HG03378 (cell line): ENCODE measurements around the gene WNT4.
"Not testable (repeated sequence)": the region's sequence is repeated elsewhere in the genome, so short reads cannot be mapped to it uniquely, and the experiment has no call there.

Source experiments
- ATAC-seq: cut with Tn5 transposase; IDR thresholded peaks from one replicate; pipeline ENCODE4 v1.9.1; 2021; ENCODE audit warnings: mild to moderate bottlenecking, moderate library complexity; ENCODE audit not compliant: unreplicated experiment

Gene WNT4

DNA sequence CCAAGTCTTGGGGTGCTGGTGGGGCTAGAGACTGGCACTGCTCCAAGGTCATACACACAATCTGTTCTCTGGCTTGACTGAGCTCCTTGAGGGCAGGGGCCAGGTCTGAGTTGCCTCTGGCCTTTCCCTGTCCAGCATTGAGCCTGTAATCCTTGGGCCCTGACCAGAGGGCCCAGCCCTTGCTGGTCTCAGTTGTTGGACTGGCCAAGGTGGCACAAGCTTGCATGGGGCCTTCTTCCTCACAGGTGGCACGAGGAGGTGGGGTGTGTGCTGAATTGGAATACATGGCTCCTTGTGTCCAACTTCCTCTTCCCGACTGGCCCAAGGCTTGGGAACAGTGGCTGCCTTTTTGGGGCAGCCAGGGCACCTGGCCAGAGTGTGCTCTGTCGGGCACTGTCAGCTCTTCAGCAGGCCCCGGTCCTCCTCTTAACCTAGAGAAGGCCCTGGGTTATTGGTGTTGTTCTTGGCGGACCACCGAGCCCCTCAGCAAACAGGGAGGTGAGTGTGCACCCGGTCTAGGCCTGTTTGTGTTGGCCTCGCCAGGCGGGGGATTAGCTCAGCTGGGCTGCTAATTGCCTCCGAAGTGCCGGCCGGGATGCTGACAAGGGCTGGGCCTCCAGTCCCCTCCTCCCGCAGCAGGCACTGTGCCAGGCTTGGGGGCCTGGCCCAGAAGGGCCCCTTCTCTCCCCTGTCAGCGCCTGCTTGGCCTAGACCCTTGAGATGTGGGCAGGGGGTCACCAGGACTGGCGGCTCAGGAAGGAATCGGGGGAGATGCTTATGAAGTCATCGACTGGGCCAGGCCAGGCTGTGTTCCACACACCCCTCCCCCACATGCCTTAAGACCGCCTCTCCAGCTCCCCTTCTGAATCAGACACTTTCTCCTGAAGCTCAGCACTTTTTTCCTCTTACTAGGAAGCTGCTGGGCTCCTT is 28.5 kb downstream of the WNT4 start:
- ATAC-seq, result no peak

GRCh38 chr1:22112554-22112953 is 30.3 kb downstream of the WNT4 start:
- no peak for ATAC-seq

DNA sequence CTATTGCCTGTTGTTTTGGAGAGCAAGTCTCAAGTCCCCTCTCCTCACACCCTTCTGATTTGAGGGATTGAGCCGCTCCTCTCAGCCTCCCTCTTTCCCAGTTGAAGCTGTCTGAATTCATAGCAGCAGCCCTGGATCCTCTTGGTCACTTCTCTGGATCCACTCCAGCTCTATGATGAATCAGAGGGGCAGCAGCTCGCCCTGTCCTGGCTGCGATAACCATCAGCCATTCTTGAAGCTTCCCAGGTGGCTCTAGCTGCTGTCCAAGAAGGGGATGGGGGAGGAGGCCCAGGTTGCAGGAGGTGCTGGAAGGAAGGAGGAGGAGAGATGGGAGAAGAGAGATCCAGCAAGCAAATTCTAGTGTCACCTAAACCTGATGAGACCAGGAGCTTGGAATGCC is 31.3 kb downstream of the WNT4 start:
- ATAC-seq, result no peak

GRCh38 chr1:22111115-22111514 is 31.8 kb downstream of the WNT4 start:
- ATAC-seq, result no peak

- no peak for ATAC-seq
Observed at GRCh38 chr1:22110016-22110415, 32.9 kb downstream of the WNT4 start.

GRCh38 chr1:22108339-22109105 is 34.4 kb downstream of the WNT4 start:
- no peak for ATAC-seq

GRCh38 chr1:22107126-22107525 is 35.8 kb downstream of the WNT4 start:
- no peak for ATAC-seq

GRCh38 chr1:22105611-22106207 is 37.2 kb downstream of the WNT4 start:
- ATAC-seq, result no peak

DNA sequence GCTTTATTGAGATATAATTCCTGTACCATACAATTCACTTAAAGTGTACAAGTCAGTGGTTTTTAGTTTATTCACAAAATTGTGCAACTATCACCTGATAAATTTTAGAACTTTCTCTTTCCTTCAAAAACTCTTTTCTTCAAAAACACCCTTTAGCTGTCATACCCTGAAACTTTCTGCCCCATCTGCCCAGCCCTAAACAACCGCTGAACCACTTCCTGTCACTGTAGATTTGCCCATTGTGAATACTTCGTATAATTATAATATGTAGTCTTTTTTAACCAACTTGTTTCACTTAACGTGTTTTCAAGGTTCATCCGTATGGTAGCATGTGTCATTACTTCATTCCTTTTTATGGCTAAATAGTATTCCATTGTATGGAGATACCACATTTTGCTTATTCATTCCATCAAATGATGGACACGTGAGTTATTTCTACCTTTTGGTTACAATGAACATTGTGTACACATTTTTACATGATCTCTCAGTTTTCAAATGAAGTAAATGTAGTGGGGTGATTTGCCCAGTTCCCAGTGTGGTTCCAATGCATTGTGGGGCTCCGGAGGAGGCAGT is 37.9 kb downstream of the WNT4 start:
- no peak for ATAC-seq

- ATAC-seq, result no peak
Observed at GRCh38 chr1:22104094-22104493, 38.8 kb downstream of the WNT4 start.

DNA sequence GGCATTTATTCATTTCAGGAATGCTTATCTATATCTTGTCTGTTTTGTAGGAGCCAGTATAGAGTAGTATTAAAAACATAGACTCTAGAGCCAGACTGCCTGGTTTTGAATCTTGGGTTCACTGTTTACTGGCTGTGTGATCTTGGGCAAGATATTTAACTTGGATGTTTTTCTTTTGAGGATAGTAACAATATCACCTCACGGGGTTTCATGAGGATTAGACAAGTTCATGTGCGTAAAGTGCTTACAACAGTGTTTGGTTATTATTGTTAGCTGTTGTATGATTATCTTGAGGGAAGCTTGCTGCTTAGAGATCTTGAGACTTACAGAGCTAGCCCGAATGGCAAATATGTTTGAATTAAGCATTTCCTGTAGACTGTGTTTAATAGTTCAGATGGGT is 40.2 kb downstream of the WNT4 start:
- no peak for ATAC-seq

GRCh38 chr1:22101995-22102394 is 40.9 kb downstream of the WNT4 start:
- ATAC-seq, result no peak

DNA sequence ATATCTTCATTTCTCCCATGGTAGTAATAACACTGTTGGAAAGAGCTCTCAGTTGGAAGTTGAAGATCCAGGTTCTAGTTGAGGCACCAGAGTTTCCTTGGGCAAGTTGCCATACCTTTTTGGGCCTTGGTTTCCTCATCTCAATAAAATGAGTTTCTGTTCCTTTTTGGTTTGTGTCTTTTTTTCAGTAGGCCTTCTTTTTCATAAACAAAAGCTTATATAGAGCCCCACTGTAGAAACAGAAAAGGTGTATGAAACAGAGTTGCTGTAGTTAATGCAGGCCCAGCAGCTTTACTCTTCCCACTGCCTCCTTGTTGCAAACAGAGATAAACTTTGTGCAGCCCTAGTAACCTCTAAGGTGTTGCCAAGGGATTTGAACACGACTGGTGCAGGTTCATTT is 41.7 kb downstream of the WNT4 start:
- ATAC-seq, result no peak

DNA sequence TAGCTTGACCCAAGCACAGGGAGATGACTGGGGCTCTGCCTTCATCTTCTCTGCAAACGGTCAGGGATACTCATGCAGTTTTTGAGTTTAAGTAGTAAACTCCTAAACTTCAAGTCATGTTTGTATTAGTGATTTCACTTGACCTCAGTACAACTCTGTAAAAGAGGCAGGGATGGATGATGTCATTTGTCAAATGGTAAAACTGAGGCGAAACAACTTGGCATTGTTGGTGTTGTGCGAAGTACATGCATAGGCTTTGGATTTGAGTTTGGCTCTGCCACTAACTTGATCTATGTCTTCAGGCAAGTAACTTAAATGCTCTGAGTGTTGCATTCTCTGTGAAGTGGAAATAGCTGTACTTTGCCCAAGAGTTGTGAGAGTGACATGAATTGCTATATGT is 42.7 kb downstream of the WNT4 start:
- no peak for ATAC-seq

DNA sequence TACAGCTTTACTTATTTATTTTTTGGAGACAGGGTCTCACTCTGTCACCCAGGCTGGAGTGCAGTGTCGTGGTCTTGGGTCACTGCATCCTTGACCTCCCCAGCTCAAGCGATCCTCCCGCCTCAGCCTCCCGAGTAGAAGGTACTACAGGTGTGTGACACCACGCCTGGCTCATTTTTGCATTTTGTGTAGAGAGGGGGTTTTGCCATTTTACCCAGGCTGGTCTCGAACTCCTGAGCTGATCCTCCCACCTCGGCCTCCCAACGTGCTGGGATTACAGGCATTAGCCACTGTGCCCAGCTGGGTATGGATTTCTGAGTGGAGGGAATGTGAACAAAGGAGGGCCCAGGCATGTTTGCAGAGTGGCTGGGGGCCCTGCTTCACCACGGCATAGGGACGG is 44.1 kb downstream of the WNT4 start:
- no peak for ATAC-seq

GRCh38 chr1:22096463-22096862 is 46.4 kb downstream of the WNT4 start:
- no peak for ATAC-seq

DNA sequence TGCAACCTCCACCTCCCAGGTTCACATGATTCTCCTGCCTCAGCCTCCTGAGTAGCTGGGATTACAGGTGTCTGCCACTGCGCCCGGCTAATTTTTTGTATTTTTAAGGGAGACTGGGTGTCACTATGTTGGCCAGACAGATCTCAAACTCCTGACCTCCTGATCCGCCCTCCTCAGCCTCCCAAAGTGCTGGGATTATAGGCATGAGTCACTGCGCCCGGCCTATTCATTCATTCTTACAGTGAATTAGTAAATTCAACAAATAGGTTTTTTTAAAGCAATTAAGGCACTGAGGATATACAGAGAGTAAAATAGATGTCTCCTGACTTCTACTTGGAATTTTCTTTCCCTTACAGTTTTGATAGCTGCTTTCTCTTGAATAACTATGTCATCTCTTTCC is 46.9 kb downstream of the WNT4 start:
- ATAC-seq, result no peak

DNA sequence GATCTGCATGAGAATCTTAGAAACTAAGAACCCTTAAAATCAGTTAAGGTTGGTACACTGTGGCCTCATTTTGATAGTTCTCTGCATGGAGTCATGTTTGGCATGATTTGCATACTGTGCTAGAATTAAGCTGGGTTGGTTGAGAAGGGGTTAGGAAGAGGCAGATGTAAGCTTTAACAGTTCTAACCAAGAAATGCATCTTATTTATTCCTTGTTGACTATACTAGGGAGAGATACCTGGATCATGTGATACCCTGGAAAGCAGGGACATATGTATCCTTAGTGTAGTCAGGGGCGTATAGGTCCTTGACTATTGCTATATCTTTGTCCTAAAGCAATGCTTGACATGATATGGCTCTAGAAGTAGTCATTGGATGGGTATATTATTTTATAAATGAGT is 49.4 kb downstream of the WNT4 start:
- ATAC-seq, result no peak

- ATAC-seq, result not testable (repeated sequence)
Observed at GRCh38 chr1:22092026-22092768, 50.7 kb downstream of the WNT4 start.

DNA sequence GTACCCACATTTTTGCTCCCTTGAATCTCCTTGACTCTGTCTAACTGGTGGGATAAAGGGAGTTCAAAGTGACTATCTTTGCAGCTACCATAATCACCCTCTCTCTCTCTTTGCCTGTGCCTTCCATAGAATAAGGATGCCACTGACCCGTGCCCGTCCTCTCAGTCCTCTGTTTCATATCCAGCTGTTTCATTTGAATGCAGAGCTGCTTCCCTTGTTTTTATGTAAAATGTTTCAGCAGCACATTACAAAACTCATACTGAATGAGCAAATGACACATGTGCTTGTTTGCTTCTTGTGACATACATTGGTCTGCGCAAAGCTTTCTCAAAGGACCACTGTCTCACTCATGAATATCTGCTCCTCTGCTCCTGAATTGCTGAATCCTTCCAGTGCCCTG is 52.0 kb downstream of the WNT4 start:
- ATAC-seq, result no peak

- ATAC-seq, result no peak
Observed at GRCh38 chr1:22089787-22090186, 53.1 kb downstream of the WNT4 start.
